Tibial nerve (tissue), 4 donors: Measurements from ENCODE around the gene CDHR5. TPM values are rescaled to one million over a fixed set of nuclear protein-coding genes. Genes with fewer than 3 reads are reported as not detected.

Experiments used
- DNase-seq, 2 donors: peaks; one replicate each; pipeline ENCODE4 v3.0.0-alpha.2; 2019; ENCODE audit warnings: low spot score in 2 of 2
- H3K27ac ChIP-seq, 4 donors: fragments of 200-600 bp; sonication (generic) in 3 of 4; one replicate each; pipeline ENCODE4 v1.5.1; 2017 to 2019; ENCODE audit warnings: mild to moderate bottlenecking in 1 of 4
- H3K27me3 ChIP-seq, 2 donors: fragments of 200-600 bp; sonication (generic) in 1 of 2; one replicate each; pipeline versions ENCODE4 v1.5.1 to v1.6.0; 2017 to 2019
- H3K36me3 ChIP-seq, 3 donors: fragments of 200-600 bp; sonication (generic); one replicate each; pipeline ENCODE4 v1.5.1; 2018 to 2019
- H3K4me1 ChIP-seq, 4 donors: fragments of 200-600 bp; sonication (generic) in 3 of 4; one replicate each; pipeline ENCODE4 v1.5.1; 2017 to 2019
- H3K4me3 ChIP-seq, 4 donors: fragments of 200-600 bp; sonication (generic) in 3 of 4; one replicate each; pipeline ENCODE4 v1.5.1; 2017 to 2019; ENCODE audit warnings: mild to moderate bottlenecking in 1 of 4, moderate library complexity in 1 of 4
- H3K9me3 ChIP-seq, 4 donors: fragments of 200-600 bp; sonication (generic) in 3 of 4; one replicate each; pipeline ENCODE4 v1.5.1; 2017 to 2019
- EP300 ChIP-seq, 2 donors: sonication (generic); formaldehyde crosslinking; IDR thresholded peaks; one replicate each; pipeline ENCODE4 v1.6.1; 2017; ENCODE audit warnings: antibody characterized with exemption in 2 of 2, mild to moderate bottlenecking in 1 of 2
- POLR2A ChIP-seq, 2 donors: fragments of 450-650 bp; IDR thresholded peaks; one replicate each; pipeline ENCODE4 v1.6.1; 2017; ENCODE audit warnings: antibody characterized with exemption in 2 of 2, mild to moderate bottlenecking in 2 of 2, moderate library complexity in 2 of 2
- WGBS, 2 donors: methylation state at CpG; one replicate each; pipeline ENCODE4 v1.1.5; 2018; 5-methylcytosine and 5-hydroxymethylcytosine counted together
- total RNA-seq, 4 donors: library from RNA; depleted of rRNA; stranded (reverse); fragments of >200 nt; gene quantifications; one replicate each; pipeline ENCODE4 v1.1.0, GENCODE V29; 2016
- TF ChIP-seq, protein P1 (sequence below), 5 experiments: fragments of 200-600 bp in 3 of 5; fragments of 450-650 bp in 2 of 5; sonication (generic) in 3 of 5; IDR thresholded peaks; one replicate each; pipeline ENCODE4 v1.5.1; 2016 to 2019; ENCODE audit warnings: antibody characterized with exemption in 5 of 5, mild to moderate bottlenecking in 3 of 5, moderate library complexity in 2 of 5

Gene CDHR5
- total RNA-seq, 4 donors from 2014 or later, result not detected

DNA sequence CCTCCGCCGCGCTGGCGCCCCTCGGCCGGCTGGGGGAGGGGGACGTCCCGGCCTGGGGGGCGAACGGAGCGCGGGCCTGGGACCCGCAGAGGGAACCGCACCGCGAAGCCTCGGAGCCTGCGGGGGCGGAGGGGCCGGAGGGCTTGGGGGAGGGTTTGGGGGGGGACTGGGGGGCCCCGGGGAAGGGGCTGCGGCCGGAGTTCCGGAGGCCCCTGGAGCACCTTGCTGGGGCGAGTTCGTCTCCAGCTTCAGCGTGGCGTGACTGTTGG lies 2.5 kb upstream of the CDHR5 start:
- Histone ChIP-seq H3K9me3 (no peaks in the 10 kb centered on the region), H3K4me1 (peaks cover 0 to 16% (median 3%) of the 10 kb centered on the region in 4 donors), H3K27me3 (peaks cover 0 to 44% of the 10 kb centered on the region in 2 donors), H3K4me3 (no peak overlapping the region), H3K27ac (no peak overlapping the region), H3K36me3 (peaks cover 0 to 29% (median 0%) of the 10 kb centered on the region in 3 donors)
- TF ChIP-seq EP300 (IDR thresholded peaks at IDR 0.05), result no peak
- TF ChIP-seq POLR2A (IDR thresholded peaks at IDR 0.05), result no peak
- TF ChIP-seq, protein P1, sequence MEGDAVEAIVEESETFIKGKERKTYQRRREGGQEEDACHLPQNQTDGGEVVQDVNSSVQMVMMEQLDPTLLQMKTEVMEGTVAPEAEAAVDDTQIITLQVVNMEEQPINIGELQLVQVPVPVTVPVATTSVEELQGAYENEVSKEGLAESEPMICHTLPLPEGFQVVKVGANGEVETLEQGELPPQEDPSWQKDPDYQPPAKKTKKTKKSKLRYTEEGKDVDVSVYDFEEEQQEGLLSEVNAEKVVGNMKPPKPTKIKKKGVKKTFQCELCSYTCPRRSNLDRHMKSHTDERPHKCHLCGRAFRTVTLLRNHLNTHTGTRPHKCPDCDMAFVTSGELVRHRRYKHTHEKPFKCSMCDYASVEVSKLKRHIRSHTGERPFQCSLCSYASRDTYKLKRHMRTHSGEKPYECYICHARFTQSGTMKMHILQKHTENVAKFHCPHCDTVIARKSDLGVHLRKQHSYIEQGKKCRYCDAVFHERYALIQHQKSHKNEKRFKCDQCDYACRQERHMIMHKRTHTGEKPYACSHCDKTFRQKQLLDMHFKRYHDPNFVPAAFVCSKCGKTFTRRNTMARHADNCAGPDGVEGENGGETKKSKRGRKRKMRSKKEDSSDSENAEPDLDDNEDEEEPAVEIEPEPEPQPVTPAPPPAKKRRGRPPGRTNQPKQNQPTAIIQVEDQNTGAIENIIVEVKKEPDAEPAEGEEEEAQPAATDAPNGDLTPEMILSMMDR (IDR thresholded peaks at IDR 0.05), result no peak
- WGBS, 2 donors, result 39 to 58% methylated on average over 7 to 10 of the region's 28 CpGs
- no peak for DNase-seq

GRCh38 chr11:626475-627307 lies 1.9 kb upstream of the CDHR5 start, which contains the start of gene SCT:
Gene SCT (minus strand): TSS chr11:627181. CDS start chr11:627143, 38 bp downstream.
- no peaks in the 10 kb centered on the region for H3K9me3 ChIP-seq
- WGBS, 2 donors, result 2% methylated on average over 29 of the region's 72 CpGs; no CpG with 5 or more reads in 1 of the 2 donors
- TF ChIP-seq POLR2A (IDR thresholded peaks at IDR 0.05) (no peak), EP300 (IDR thresholded peaks at IDR 0.05) (no peak)
- TF ChIP-seq, protein P1 (IDR thresholded peaks at IDR 0.05), result no peak
- no peak for DNase-seq
- peaks cover 0 to 16% (median 3%) of the 10 kb centered on the region in 4 donors for H3K4me1 ChIP-seq
- no peak within 1 kb of the TSS for H3K27ac ChIP-seq
- no peak within 1 kb of the TSS for H3K4me3 ChIP-seq
- H3K36me3 ChIP-seq, result peaks cover 0 to 33% (median 0%) of the 10 kb centered on the region in 3 donors
- peaks cover 0 to 44% of the 10 kb centered on the region in 2 donors for H3K27me3 ChIP-seq

- 72 to 73% methylated on average over 18 to 22 of the region's 22 CpGs for WGBS, 2 donors
- TF ChIP-seq, protein P1 (IDR thresholded peaks at IDR 0.05), result no peak
- no peak for TF ChIP-seq POLR2A (IDR thresholded peaks at IDR 0.05)
- TF ChIP-seq EP300 (IDR thresholded peaks at IDR 0.05), result no peak
- Histone ChIP-seq H3K4me3 (no peak overlapping the region), H3K9me3 (no peaks in the 10 kb centered on the region), H3K4me1 (peaks cover 0 to 21% (median 3%) of the 10 kb centered on the region in 4 donors), H3K36me3 (peaks cover 0 to 36% (median 0%) of the 10 kb centered on the region in 3 donors), H3K27me3 (peaks cover 0 to 44% of the 10 kb centered on the region in 2 donors), H3K27ac (peak overlapping the region in 1 of 4 donors; percentile 56)
- no peak for DNase-seq
These were observed 997 bp upstream of the CDHR5 start for GRCh38 chr11:625636-626268.

GRCh38 chr11:623999-624704 lies 603 bp downstream of the CDHR5 start:
- TF ChIP-seq, protein P1 (IDR thresholded peaks at IDR 0.05), result no peak
- TF ChIP-seq POLR2A (IDR thresholded peaks at IDR 0.05) (no peak), EP300 (IDR thresholded peaks at IDR 0.05) (no peak)
- DNase-seq, result no peak
- peaks cover 0 to 44% of the 10 kb centered on the region in 2 donors for H3K27me3 ChIP-seq

More at GRCh38 chr11:623999-624704, 603 bp downstream of the CDHR5 start:
- H3K9me3 ChIP-seq, result no peaks in the 10 kb centered on the region
- H3K27ac ChIP-seq, result peak overlapping the region in 1 of 4 donors; percentile 71
- peaks cover 0 to 27% (median 3%) of the 10 kb centered on the region in 4 donors for H3K4me1 ChIP-seq
- WGBS, 2 donors, result 58 to 73% methylated on average over 16 to 24 of the region's 25 CpGs
- H3K36me3 ChIP-seq, result peaks cover 0 to 50% (median 0%) of the 10 kb centered on the region in 3 donors
- H3K4me3 ChIP-seq, result peak overlapping the region in 1 of 4 donors; percentile 22
